DMS153 (cell line): ENCODE measurements around the gene DZIP1L.
"Not testable (repeated sequence)": the region's sequence is repeated elsewhere in the genome, so short reads cannot be mapped to it uniquely, and the experiment has no call there.

Experiments
- DNase-seq: peaks from one replicate; lab custom pipeline; 2025; lab: John Stamatoyannopoulos, UW

The DZIP1L gene

DNA sequence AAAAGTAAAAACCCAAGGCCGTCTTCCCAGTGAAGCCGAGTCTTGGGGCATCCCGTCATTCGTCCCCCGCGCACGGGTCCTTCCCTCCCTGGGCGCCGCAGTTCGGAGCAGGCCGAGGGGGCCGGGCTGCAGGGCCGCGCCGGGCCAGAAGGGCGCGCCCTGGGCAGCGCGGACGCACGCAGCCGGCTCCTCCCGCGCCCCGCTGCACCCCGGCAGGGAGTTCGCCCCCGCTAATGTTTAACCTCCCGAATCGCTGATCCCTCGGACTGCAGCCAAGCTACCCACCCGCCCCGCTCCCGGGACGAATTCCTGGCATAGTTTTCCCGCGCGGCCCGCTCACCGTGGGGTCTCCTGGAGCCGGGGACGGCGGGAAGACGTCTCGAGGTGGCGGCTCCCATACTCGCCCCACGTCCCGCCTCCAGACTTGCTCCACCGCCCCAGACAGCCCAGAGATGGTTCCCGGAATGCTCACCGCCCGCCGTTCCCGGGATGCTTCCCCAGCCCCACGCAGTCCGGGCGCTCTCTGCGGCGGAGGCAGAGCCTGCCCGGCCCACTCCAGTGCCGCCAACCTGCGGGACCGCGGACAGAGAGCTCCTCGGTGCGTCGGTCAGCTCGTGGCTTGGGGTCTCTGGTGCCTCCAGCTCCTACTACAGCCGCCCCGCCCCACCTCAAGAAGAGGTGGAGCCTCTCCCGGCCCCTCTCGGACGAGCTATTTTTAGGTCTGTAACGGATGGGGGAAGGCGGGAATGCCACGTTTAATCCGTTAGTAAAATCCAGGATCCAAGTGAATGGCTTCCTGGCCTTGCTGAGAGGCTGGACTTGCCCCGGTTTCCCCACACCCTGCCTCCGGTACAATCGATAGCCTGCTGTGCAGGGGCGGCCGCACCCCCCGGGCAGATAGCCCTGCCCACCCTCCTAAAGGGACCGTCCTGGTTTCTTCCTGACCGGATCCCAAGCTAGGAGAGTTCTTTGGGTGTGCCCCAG lies at the start of gene DZIP1L:
Gene DZIP1L, minus strand, starts transcription at position 621 of the 984 bp plus-strand sequence. CDS start 11,637 bp downstream, outside the sequence.
- no peak for DNase-seq

GRCh38 chr3:138165061-138165460 lies 49.7 kb upstream of the DZIP1L start:
- no peak for DNase-seq

DNA sequence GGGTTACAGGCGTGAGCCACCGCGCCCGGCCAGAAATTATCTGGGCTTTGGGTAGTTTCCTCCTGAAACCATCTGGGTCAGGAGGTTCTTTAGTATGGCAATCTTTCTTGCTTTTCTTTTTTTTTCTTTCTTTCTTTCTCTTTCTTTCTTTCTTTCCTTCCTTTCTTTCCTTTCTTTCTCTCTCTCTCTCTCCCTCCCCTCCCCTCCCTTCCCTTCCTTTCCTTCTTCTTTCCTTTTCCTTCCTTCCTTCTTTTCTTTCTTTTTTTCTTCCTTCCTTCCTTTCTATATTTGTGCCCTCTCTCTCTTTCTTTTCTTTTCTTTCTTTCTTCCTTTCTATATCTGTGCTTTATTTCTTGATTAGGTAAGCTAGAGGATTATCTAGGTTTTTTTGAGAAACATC lies 42.3 kb upstream of the DZIP1L start:
- DNase-seq: no peak

DNA sequence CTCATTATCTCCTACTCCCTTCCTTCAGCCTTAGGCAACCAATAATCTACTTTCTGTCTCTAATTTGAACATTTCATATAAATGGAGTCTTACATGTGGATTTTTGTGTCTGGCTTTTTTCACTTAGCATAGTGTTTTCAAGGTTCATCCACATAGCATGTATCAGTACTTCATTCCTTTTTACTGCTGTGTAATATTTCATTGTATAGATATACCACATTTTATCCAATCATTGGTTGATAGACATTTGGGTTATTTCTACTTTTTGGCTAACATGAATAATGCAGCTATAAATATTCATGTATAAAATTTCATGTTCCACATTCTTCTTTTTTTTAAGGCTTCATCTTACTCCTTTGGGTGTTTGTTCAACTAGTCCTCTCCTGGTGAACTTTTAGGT lies 39.1 kb upstream of the DZIP1L start:
- DNase-seq: no peak

DNA sequence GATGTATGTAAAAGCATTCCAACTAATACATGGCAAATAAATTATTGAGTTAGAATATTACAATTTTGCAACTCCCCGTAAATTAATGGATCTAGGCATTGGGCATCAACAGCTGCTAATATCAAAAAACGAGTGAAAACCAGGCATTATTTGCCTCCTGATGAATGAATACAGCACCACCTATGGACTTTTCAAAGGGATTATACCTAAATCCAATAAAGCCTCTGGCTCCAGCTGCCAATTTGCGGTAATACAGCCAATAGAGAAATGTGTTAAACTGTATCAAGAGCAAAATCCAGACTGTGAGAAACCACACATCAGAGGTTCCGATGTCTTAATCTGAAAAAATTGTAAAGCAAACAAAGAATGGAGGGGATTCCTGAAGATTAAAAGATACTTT lies 33.1 kb upstream of the DZIP1L start:
- DNase-seq: no peak

- DNase-seq: not testable (repeated sequence)
Measured at GRCh38 chr3:138142181-138142580, 26.8 kb upstream of the DZIP1L start.

DNA sequence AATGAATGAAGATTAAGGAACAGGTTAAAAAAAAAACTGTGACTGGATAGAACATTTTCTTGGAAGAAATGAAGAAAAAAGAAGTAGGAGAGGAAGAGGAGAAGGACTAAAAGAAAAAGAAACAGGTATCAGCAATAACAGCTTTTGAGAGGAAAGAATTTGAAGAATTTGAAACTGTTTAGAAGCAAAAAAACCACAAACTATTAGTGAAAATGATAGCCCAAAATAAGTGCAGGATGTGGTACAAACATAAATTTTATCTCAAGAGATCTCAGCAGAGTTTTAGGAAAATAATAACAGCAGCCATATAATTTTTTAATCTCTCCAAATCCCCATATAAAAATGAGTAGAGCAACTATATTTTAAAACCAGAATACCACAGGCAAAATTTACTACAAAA lies 25.5 kb upstream of the DZIP1L start:
- no peak for DNase-seq

- no peak for DNase-seq
Measured at GRCh38 chr3:138139691-138140090, 24.3 kb upstream of the DZIP1L start.

DNA sequence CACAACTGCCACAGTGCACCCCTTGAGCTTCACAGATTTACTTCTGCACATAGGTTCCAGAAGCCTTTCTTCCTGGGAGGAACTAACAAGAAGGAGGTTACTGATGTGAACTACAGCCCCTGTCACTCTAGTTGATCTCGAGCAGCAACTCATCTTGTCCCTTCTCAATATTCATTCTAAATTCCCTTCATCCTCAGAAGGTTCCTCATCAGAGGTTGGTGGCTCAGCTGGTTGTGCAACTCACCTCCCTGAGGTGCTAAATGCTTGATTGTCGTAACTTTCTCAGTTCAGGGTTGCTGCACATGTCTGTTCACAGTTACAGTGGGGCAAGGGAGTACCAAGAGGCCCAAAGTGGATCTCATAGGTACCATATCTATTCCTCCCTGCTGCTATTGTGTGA lies 22.5 kb upstream of the DZIP1L start:
- no peak for DNase-seq

DNA sequence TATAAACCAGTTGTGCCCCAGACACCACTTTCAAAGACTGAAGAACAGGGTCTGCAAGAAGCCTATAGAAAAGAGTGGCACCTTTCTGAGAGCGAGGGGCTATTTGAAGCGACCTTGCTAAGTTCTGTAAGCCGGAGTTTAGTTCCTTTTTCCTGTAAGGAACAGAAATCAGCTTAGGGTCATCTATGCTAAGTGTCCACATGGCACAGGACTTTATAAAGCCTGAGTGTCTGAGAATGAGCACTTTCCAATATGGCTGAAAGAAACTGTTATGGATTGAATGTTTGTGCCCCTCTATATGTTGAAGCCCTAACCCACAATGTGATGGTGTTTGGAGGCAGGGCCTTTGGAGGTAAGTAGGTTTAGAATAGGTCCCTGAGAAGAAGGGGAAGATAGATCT lies 20.8 kb upstream of the DZIP1L start:
- DNase-seq: no peak

GRCh38 chr3:138135833-138136194 lies 20.4 kb upstream of the DZIP1L start:
- no peak for DNase-seq

GRCh38 chr3:138135146-138135832 lies 19.9 kb upstream of the DZIP1L start:
- DNase-seq: no peak

- DNase-seq: no peak
Measured at GRCh38 chr3:138132239-138132638, 16.8 kb upstream of the DZIP1L start, which contains the start of gene A4GNT. A4GNT (minus strand) TSS chr3:138132390; CDS start chr3:138131256, 1,134 bp downstream.

- no peak for DNase-seq
Measured at GRCh38 chr3:138127636-138128365, 12.4 kb upstream of the DZIP1L start.

DNA sequence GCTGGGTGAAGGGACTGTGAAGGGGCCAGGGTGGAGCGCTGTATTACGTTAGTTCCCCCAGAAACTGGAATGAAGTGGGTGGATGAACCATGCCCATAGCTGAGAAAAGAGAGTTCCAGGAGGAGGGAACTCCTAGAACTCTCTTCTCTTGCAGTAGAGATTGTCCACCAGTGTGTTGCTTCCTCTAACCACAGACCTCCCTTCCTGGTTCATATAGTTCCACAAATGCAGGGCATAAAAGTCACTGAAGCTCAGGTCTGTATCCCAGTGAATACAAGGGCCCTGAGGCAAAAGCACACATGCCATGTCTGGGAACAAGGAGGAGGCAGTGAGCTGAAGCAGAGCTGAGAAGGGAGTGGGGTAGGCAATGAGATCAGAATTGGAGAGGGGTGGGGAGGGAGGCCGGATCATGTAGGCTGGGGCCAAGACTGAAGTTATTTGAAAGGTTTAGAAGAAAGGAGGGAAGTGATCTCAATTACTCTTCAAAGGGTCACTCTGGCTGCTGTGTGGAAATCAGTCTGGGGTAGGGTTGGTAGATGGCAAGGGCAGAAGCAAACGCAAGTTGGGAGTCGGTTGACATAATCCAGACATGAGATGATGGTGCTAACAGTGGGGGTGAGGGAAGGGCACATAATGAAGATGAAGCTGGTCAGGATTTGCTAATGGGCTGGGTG lies 10.3 kb upstream of the DZIP1L start:
- DNase-seq: no peak

GRCh38 chr3:138124706-138125355 lies 9.4 kb upstream of the DZIP1L start:
- DNase-seq: no peak

GRCh38 chr3:138124188-138124587 lies 8.8 kb upstream of the DZIP1L start:
- no peak for DNase-seq

DNA sequence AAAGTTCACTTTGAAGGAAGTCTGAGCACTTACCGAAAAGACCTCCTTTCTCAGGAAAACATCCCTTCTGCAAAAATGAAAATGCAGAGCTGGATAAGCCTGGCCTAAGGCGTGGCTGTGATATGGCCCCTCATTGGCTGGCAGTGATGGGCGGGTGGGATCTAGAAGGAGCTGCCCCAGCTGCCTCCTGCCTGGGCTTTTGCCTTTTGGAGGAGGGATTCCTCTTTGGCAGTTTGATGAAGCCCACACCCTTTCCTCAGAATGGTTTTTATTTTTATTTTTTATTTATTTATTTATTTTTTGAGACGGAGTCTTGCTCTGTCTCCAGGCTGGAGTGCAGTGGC lies 4.0 kb upstream of the DZIP1L start:
- no peak for DNase-seq

DNA sequence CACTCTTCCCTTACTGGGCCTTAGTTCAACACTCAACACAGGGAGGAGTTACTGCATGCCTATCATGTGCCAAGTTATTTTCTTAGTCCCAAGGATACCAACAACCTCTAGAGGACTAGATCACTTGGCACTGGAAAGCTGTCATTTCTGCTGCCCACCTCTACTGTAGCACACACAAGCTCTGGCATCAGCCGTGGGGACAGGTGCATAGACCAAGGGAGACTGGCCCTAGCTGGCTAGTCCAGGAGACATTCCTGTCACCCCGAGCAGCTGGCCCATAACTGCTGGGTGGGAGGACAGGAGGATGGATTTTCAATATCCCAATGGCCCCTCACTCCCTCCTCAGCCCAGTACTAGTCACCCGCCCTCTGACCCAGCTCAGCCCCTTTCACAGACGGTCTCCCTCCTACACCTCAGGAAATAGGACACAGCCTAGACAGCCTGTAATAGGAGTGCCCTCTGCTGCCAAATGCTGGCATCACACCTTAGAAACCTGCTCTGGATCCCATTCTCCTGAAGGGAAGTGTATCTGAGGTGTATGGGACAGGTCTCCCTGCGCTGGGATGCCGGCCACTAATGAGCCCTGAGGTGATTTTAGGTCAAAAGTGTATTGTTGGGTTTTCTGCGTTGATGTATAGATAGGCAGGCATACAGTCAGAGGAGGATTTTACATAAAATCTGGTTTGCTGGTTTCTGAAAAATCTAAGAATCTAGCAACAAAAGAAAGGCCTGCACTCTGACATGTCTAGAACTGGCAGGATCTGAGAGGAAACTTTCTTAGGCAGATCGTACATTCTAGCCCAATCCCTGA lies 3.4 kb upstream of the DZIP1L start:
- peak; percentile 58 for DNase-seq

DNA sequence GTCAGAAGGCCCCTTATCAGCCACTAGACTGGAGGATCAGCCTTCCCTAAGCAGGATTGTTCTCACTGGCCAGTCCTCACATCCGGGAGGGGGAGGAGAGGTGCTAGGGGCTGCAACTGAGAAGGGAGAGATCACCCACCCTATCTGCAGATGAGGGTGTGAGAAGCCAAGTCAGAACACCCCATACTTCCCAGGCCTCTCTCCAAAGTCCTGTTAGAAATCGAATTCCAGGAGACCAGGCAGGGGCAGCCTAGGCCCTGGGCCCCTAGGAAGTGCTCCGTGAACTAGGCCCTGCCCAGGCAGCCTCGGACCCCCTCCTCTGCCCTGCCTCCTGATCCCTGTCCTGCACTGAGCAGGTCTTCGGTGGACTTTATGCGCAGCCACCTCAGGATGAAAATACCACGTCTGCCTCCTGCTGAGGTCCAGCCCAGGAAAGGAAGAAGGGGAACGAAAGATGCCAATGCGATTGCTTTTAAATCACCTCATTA lies 933 bp downstream of the DZIP1L start:
- DNase-seq: no peak
